GM19099 (cell line): ENCODE data around the gene TRMT10C.

Experiments used
- POLR2A ChIP-seq: IDR thresholded peaks from 3 replicates; pipeline ENCODE4 v1.6.1; 2011; ENCODE audit warnings: low read depth; ENCODE audit not compliant: insufficient read length; ENCODE audit errors: extremely low read depth

The TRMT10C gene

DNA sequence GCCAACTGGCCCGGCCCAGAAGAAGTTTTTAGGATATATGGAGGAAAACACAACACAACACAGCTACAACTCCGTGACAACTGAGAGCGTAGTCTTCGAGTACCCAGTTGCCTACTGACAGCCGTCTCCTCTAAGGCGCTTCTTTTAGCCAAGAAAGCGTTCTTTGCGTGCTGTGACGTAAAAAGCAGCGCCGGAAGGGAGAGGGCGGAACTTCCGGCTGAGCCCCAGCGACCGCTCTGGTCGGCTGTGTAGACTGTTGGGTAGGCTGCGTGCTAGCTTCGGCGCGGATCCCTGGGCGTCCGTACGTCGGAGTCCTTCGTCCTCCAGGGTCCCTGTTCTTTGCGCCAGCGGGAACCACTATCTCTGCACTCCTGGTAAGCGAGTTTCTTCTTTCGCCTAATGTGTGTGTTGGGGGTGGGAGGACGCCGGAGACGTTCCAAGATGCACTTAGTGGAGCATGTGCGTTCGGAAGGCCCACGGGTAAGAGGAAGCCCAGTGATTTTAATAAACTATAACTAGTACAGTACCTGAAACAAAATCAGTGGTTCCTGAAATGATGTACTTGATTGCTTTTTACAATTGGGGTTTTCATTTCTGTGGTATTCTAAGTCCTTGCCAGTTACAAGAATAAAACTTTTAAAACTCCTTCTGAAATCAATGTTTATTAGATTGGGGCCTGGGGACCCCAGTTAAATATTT lies at the start of gene TRMT10C:
TRMT10C (plus strand) TSS at position 239 of the 699 bp plus-strand sequence. CDS start 2,914 bp downstream, outside the sequence.
- peak; percentile 93 for TF ChIP-seq POLR2A

GRCh38 chr3:101512396-101512645 lies 49.3 kb upstream of the TRMT10C start:
- no peak for TF ChIP-seq POLR2A

GRCh38 chr3:101512646-101513418 lies 48.8 kb upstream of the TRMT10C start, which contains the start of gene SENP7:
Gene SENP7 (minus strand): TSS chr3:101513212. CDS start chr3:101513130, 82 bp downstream.
- peak; percentile 64 for TF ChIP-seq POLR2A

DNA sequence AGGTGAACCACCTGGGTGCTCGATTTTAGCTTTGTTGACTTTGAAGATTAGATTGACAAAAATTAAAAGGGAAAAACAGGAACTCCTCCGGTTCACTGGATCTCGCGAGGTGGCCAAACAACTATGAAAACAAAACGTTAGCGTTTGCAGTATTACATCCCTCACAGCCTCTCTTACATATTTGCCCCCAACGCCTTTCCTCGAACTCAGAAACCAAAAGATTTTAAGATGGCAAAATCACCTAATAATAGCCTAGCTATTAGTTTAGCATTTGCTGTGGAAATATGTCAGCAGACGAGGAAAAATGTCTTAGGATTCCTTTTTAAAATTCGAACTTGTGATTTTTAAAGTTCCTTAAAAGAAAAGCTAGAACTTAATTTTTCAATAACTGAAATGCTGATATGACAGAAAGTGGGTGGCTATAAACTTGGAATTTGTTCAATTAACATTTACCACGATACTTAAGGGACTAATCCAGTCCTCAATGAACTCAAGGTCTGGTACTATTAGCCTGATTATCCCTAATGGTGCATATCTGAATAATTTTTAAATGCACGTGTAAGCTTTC lies 48.2 kb upstream of the TRMT10C start:
- TF ChIP-seq POLR2A: no peak

- peak; percentile 27 for TF ChIP-seq POLR2A
These were observed 43.2 kb upstream of the TRMT10C start for GRCh38 chr3:101518421-101518871.

DNA sequence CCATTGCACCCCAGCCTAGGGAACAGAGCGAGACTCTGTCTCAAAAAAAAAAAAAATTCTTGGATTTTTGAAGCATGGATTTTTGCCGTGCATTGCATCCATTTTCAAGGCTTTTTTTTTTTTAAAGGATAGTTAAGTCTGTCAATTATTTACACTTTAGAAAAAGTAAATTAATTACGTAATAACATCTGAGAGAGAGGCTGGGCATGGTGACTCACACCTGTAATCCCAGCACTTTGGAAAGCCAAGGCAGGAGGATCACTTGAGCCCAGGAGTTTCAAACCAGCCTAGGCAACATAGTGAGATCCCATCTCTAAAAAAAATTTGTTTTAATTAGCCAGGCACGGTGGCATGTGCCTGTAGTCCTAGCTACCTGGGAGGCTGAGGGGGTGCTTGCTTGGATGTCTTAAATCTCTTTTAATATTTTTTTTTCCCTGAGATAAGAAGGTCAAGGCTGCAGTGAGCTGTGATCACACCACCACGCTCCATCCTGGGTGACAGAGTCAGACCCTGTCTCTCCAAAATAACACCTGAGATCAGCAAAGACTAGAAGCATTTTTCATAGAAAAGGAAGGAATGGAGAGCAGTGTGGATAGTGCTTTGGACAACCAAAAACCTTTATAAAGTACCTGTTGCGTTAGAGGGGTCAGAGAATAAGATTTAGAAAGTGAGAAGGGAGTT lies 41.8 kb upstream of the TRMT10C start:
- TF ChIP-seq POLR2A: no peak

DNA sequence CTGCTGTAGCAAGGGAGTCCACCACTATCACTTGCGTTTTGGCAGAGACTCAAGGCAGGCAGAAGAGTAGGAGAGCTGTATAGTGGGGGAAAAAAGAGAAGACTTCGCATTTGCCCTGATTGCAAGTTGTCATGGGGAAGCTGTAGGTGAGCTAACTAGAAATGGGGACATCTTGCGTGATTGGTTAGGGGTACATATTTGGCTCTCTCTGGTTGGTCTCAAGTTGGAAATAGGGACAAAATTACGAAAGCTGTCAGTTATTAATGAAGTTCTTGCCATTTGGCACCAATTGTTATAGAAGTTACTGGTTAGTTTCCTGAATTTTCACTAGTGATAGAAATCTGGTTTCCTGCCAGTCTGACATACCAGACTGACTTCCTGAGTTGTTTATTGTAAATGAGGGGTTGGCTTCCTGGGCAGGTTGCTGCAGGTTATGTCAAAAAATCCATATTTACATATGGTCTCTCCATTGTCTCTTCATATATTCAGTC lies 40.4 kb upstream of the TRMT10C start:
- TF ChIP-seq POLR2A: no peak

GRCh38 chr3:101527441-101527840 lies 34.2 kb upstream of the TRMT10C start:
- no peak for TF ChIP-seq POLR2A

DNA sequence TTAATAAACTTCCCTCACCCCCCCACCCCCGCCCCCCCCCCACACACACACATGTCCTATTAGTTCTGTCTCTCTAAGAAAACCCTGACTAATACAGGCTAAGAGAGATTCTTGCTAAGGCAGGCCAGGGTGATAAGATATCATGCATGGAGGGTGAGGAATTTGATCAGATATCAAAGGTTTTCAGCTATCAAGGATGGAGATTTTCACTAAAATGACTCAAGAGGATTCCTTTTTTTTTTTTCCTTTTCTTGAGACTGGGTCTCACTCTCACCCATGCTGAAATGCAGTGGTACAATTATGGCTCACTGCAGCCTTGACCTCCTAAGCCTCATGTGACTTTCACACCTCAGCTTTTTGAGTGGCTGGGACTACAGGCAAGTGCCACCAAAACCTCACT lies 33.8 kb upstream of the TRMT10C start:
- TF ChIP-seq POLR2A: no peak

DNA sequence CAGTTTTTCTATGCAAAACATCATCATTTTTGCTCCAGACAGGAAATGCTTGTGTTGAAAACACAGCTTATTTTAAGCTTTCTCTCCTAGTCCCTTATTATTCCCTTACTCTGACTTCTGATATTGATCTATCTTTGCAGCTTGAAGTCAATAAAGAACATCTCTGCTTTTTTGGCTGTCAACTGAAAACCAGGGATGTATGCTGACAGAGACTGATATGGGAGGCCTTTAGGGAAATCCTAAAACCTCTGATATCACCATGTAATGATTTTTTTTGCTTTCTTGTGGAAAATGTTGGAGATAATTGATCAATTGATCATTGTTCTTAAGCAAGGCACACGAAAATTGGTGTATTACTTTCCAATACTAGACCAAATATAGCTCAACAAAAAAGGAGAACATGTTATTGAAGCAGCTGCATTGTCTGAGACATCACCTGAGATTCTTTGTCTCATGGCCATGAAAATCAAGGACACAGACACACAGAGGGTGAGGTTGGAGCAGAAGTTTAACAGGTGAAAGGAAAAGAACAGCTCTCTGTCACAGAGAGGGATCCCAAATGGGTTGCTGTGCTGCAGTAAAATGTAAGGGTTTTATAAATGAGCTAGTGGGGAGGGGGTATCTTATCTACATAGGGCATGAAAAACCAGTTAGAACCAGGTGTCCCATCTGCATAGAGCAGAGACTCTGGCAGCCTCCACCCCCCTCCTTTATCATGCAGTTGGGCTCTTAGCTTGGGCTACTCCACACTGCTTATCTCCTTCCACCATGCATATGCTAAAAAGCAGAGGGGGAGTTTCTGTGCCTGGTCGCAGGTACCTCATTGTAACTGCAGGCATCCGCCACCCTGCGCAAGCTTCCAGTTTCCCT lies 31.6 kb upstream of the TRMT10C start:
- no peak for TF ChIP-seq POLR2A

GRCh38 chr3:101530686-101531047 lies 31.0 kb upstream of the TRMT10C start:
- TF ChIP-seq POLR2A: no peak

- no peak for TF ChIP-seq POLR2A
These were observed 30.1 kb upstream of the TRMT10C start for GRCh38 chr3:101531473-101532086.

GRCh38 chr3:101532783-101533602 lies 28.7 kb upstream of the TRMT10C start:
- TF ChIP-seq POLR2A: no peak
